T-helper 1 cell (primary cell): Measurements from ENCODE around the gene VCP.

Experiments
- DNase-seq, 5 donors: peaks; one replicate each; pipeline ENCODE4 v3.0.0-alpha.2; 2012 to 2020

Gene VCP

GRCh38 chr9:35102769-35103659 lies 30.6 kb upstream of the VCP start, which contains the start of gene STOML2:
STOML2 (minus strand) TSS chr9:35103131; CDS start chr9:35103094, 37 bp downstream.
- peak; percentile 80 to 93 (median 90) for DNase-seq

GRCh38 chr9:35102465-35102768 lies 30.0 kb upstream of the VCP start:
- DNase-seq = no peak

GRCh38 chr9:35097573-35097972 lies 25.1 kb upstream of the VCP start:
- DNase-seq = no peak

- peak; percentile 80 to 92 (median 87) for DNase-seq
Measured at GRCh38 chr9:35096035-35096849, 23.8 kb upstream of the VCP start, which contains the start of gene PIGO. PIGO (minus strand) TSS chr9:35096591; CDS start chr9:35095565, 1,026 bp downstream.

- DNase-seq = no peak
Measured at GRCh38 chr9:35091536-35091935, 19.1 kb upstream of the VCP start.

GRCh38 chr9:35089434-35089833 lies 17.0 kb upstream of the VCP start:
- DNase-seq = no peak

GRCh38 chr9:35085078-35085477 lies 12.7 kb upstream of the VCP start:
- DNase-seq = no peak

GRCh38 chr9:35079426-35080341 lies 7.3 kb upstream of the VCP start, which contains the start of gene FANCG:
FANCG (minus strand) TSS chr9:35079942; CDS start chr9:35079524, 418 bp downstream.
- DNase-seq = peak; percentile 63 to 92 (median 72)

GRCh38 chr9:35079041-35079425 lies 6.6 kb upstream of the VCP start:
- DNase-seq = peak in 1 of 5 donors; percentile 16

GRCh38 chr9:35078066-35078465 lies 5.6 kb upstream of the VCP start:
- no peak for DNase-seq

- DNase-seq = no peak
Measured at GRCh38 chr9:35076848-35077247, 4.4 kb upstream of the VCP start.

GRCh38 chr9:35075358-35075757 lies 2.9 kb upstream of the VCP start:
- DNase-seq = no peak

- DNase-seq = no peak
Measured at GRCh38 chr9:35074791-35075190, 2.4 kb upstream of the VCP start.

- no peak for DNase-seq
Measured at GRCh38 chr9:35074141-35074540, 1.7 kb upstream of the VCP start.

- DNase-seq = peak in 1 of 5 donors; percentile 38
Measured at GRCh38 chr9:35073279-35073612, 821 bp upstream of the VCP start.

- peak; percentile 62 to 80 (median 64) for DNase-seq
Measured at GRCh38 chr9:35071814-35072460, 488 bp downstream of the VCP start.

- no peak for DNase-seq
Measured at GRCh38 chr9:35070823-35071813, 1.3 kb downstream of the VCP start.

GRCh38 chr9:35069020-35069419 lies 3.4 kb downstream of the VCP start:
- no peak for DNase-seq

- DNase-seq = no peak
Measured at GRCh38 chr9:35067056-35067455, 5.4 kb downstream of the VCP start.

- DNase-seq = no peak
Measured at GRCh38 chr9:35060548-35061207, 11.7 kb downstream of the VCP start.
